Stomach (tissue), 9 donors: ENCODE results near the gene PTPRS. TPM values are rescaled to one million over a fixed set of nuclear protein-coding genes. Genes with fewer than 3 reads are reported as not detected.
A peak's percentile ranks its signal among the peaks of the same experiment; 100 is the strongest.

Experiments used
- DNase-seq, 2 donors: peaks; one replicate each; pipeline versions ENCODE4 v3.0.0 to v3.0.0-alpha.2; 2013 to 2019
- H3K27ac ChIP-seq, 5 donors: fragments of 200-600 bp in 4 of 5; sonication (generic) in 4 of 5; one replicate each; pipeline ENCODE4 v1.5.1; 2013 to 2019; ENCODE audit warnings: mild to moderate bottlenecking in 1 of 5, moderate library complexity in 1 of 5
- H3K27me3 ChIP-seq, 3 donors: fragments of 200-600 bp; sonication (generic); one replicate each; pipeline ENCODE4 v1.5.1; 2017 to 2019; ENCODE audit warnings: mixed run types in 1 of 3
- H3K36me3 ChIP-seq, 4 donors: fragments of 200-600 bp; sonication (generic); 1 replicate in 3 of 4; 2 replicates in 1 of 4; pipeline ENCODE4 v1.5.1; 2016 to 2019
- H3K4me1 ChIP-seq, 4 donors: fragments of 200-600 bp; sonication (generic); one replicate each; pipeline ENCODE4 v1.5.1; 2016 to 2019
- H3K4me3 ChIP-seq, 4 donors: fragments of 200-600 bp; sonication (generic) in 3 of 4; one replicate each; pipeline ENCODE4 v1.5.1; 2016 to 2019; ENCODE audit warnings: mild to moderate bottlenecking in 1 of 4
- H3K9me3 ChIP-seq, 4 donors: fragments of 200-600 bp; sonication (generic); one replicate each; pipeline ENCODE4 v1.5.1; 2016 to 2019
- EP300 ChIP-seq: sonication (generic); formaldehyde crosslinking; IDR thresholded peaks from one replicate; pipeline ENCODE4 v1.6.1; 2017; ENCODE audit warnings: antibody characterized with exemption
- POLR2A ChIP-seq, 4 donors: fragments of 450-650 bp; IDR thresholded peaks; one replicate each; pipeline ENCODE4 v1.6.1; 2016; ENCODE audit warnings: antibody characterized with exemption in 4 of 4, control low read depth in 2 of 4, mild to moderate bottlenecking in 1 of 4, moderate library complexity in 1 of 4
- POLR2AphosphoS5 ChIP-seq, 3 donors: sonication (generic); formaldehyde crosslinking; IDR thresholded peaks; one replicate each; pipeline ENCODE4 v1.6.1; 2016; ENCODE audit warnings: antibody characterized with exemption in 3 of 3
- WGBS, 5 donors: extraction: QIAGEN DNeasy Blood & Tissue Kit in 3 of 5; methylation state at CpG; one replicate each; pipeline versions ENCODE4 v1.1.5 to v1.1.7; 2013 to 2018; 5-methylcytosine and 5-hydroxymethylcytosine counted together
- intact Hi-C: fragments of 100-400 bp; cut with DNase I; formaldehyde crosslinking; loops from one replicate; pipeline ENCODE4 v1.15.1; 2023; ENCODE audit warnings: low total_unique reads
- polyA plus RNA-seq, 3 donors: library from polyadenylated mRNA; stranded (reverse); fragments of 200-250 nt; gene quantifications; one replicate each; pipeline ENCODE4 v1.2.3, GENCODE V29; 2013
- total RNA-seq, 5 donors: library from RNA; depleted of rRNA; stranded (reverse); fragments of >200 nt; gene quantifications; one replicate each; pipeline versions ENCODE4 v1.1.0 to v1.2.3, GENCODE V29; 2014 to 2016
- TF ChIP-seq, protein P1 (sequence below), 7 experiments: fragments of 450-650 bp in 4 of 7; fragments of 200-600 bp in 3 of 7; sonication (generic) in 3 of 7; IDR thresholded peaks; one replicate each; pipeline ENCODE4 v1.5.1; 2016 to 2019; ENCODE audit warnings: antibody characterized with exemption in 7 of 7, control low read depth in 2 of 7, mild to moderate bottlenecking in 1 of 7
- donor health status: healthy with polysubstance abuse.
- donor health status: Bipolar disorder and iron deficiency.
- donor health status: healthy.

Gene PTPRS
- total and polyA plus RNA-seq, 8 donors: 6.9 to 142 (median 57.1) TPM

DNA sequence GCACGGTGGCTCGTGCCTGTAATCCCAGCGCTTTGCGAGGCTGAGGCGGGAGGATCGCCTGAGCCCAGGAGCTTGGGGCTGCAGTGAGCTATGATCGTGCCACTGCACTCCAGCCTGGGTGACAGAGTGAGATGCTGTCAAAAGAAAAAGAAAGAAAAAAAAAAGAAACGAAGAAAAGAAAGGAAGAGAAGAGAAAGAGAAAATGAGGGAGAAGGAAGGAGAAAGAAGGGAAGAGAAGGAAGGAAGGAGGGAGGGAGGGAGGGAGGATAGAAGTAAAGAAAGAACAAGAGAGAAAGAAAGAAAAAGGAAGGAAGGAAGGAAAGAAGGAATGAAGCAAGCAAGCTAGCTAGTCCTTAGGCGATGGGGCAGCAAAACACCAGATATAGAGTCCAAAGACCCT is 14.1 kb downstream of the PTPRS start:
- Histone ChIP-seq H3K4me1 (no peaks in the 10 kb centered on the region), H3K27me3 (peaks cover 0 to 20% (median 0%) of the 10 kb centered on the region in 3 donors), H3K27ac (no peak overlapping the region), H3K4me3 (no peak overlapping the region), H3K36me3 (no peaks in the 10 kb centered on the region), H3K9me3 (peaks cover 0 to 11% (median 7%) of the 10 kb centered on the region in 4 donors)
- intact Hi-C loops: no loop called here
- no peak for DNase-seq
- 58 to 69% (median 64%) methylated on average over 9 of the region's 9 CpGs for WGBS, 5 donors
- TF ChIP-seq, protein P1, sequence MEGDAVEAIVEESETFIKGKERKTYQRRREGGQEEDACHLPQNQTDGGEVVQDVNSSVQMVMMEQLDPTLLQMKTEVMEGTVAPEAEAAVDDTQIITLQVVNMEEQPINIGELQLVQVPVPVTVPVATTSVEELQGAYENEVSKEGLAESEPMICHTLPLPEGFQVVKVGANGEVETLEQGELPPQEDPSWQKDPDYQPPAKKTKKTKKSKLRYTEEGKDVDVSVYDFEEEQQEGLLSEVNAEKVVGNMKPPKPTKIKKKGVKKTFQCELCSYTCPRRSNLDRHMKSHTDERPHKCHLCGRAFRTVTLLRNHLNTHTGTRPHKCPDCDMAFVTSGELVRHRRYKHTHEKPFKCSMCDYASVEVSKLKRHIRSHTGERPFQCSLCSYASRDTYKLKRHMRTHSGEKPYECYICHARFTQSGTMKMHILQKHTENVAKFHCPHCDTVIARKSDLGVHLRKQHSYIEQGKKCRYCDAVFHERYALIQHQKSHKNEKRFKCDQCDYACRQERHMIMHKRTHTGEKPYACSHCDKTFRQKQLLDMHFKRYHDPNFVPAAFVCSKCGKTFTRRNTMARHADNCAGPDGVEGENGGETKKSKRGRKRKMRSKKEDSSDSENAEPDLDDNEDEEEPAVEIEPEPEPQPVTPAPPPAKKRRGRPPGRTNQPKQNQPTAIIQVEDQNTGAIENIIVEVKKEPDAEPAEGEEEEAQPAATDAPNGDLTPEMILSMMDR (IDR thresholded peaks at IDR 0.05): no peak
- no peak for TF ChIP-seq POLR2AphosphoS5 (IDR thresholded peaks at IDR 0.05)
- TF ChIP-seq EP300: no peak
- no peak for TF ChIP-seq POLR2A (IDR thresholded peaks at IDR 0.05)

DNA sequence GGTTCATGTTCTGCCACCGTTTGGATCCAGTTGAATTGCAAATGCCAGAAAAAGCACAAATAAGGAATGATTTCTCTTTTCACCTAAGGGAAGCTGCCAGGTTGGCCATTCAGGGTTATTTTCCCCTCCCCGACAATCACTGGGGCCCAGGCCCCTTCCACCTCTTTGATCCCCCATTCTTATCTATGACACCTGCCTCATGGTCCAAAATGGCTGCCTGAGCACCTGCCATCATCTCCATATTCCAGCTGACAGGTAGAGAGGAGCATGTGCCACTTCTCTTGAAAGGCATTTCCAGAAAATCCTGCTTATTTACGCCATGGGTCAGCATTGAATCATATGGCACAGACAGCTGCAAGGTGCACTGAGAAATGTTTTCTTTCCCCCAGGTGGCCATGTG is 15.7 kb downstream of the PTPRS start:
- Histone ChIP-seq H3K27me3 (peaks cover 0 to 28% (median 0%) of the 10 kb centered on the region in 3 donors), H3K27ac (no peak overlapping the region), H3K4me1 (no peaks in the 10 kb centered on the region), H3K9me3 (peaks cover 0 to 11% (median 7%) of the 10 kb centered on the region in 4 donors), H3K36me3 (no peaks in the 10 kb centered on the region), H3K4me3 (no peak overlapping the region)
- no peak for DNase-seq
- TF ChIP-seq EP300 (no peak), POLR2AphosphoS5 (IDR thresholded peaks at IDR 0.05) (no peak), POLR2A (IDR thresholded peaks at IDR 0.05) (no peak)
- TF ChIP-seq, protein P1 (IDR thresholded peaks at IDR 0.05): no peak
- intact Hi-C loops: no loop called here
- WGBS, 5 donors: 86 to 96% (median 89%) methylated on average over 3 of the region's 3 CpGs

- Histone ChIP-seq H3K27ac (no peak overlapping the region), H3K36me3 (no peaks in the 10 kb centered on the region), H3K4me3 (no peak overlapping the region), H3K9me3 (peaks cover 0 to 11% (median 7%) of the 10 kb centered on the region in 4 donors), H3K27me3 (peaks cover 0 to 28% (median 0%) of the 10 kb centered on the region in 3 donors), H3K4me1 (no peaks in the 10 kb centered on the region)
- WGBS, 5 donors: 81 to 93% (median 89%) methylated on average over 7 of the region's 7 CpGs
- intact Hi-C loops: no loop called here
- no peak for DNase-seq
- TF ChIP-seq EP300 (no peak), POLR2AphosphoS5 (IDR thresholded peaks at IDR 0.05) (no peak), POLR2A (IDR thresholded peaks at IDR 0.05) (no peak)
- TF ChIP-seq, protein P1 (IDR thresholded peaks at IDR 0.05): no peak
Observed at GRCh38 chr19:5323475-5323811, 17.2 kb downstream of the PTPRS start.

DNA sequence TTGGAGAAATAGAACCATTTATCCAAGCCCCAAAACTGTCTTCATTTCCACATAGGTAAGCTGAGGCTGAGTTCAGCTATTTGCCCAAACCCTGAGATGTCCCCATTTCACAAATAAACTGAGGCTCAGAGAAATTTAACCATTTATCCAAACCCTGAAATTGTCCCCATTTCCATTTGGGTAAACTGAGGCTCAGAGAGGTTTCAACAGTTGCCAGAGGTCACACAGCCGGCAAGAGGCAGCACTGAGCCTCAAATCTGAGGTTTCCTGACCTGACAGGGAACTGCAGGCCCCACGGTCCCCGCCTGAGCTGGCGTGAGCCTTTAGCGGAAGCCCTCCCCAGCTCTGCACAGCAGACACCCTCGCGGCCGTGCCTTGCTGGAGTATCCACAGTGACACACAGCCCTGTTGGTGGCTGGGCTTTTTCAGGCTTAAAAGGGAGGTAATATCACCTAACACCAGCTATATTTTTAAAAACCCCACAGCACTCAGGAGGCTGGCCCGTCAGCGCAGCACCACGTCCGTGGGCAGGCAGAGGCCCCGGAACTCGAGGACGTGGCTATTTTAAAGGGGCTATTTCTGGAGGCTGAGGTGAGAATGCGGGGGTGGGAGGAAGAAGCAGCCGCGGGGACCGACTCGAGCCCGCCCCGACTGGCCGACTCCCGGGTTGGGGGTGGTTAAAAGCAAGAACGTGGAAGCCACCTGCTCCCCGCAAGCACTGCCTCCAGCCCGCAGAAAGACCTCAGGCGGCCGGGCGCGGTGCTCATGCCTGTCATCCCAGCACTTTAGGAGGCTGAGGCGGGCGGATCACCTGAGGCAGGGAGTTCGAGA is 18.5 kb downstream of the PTPRS start:
- peak in 1 of 2 donors; percentile 37 for DNase-seq
- peaks cover 0 to 28% (median 0%) of the 10 kb centered on the region in 3 donors for H3K27me3 ChIP-seq
- 39 to 49% (median 43%) methylated on average over 31 to 34 of the region's 34 CpGs for WGBS, 5 donors
- H3K4me1 ChIP-seq: no peaks in the 10 kb centered on the region
- H3K27ac ChIP-seq: no peak overlapping the region
- no peaks in the 10 kb centered on the region for H3K36me3 ChIP-seq
- intact Hi-C loops: no loop called here
- TF ChIP-seq POLR2AphosphoS5 (IDR thresholded peaks at IDR 0.05): no peak
- H3K4me3 ChIP-seq: no peak overlapping the region
- peaks cover 0 to 11% (median 7%) of the 10 kb centered on the region in 4 donors for H3K9me3 ChIP-seq

GRCh38 chr19:5321066-5321642 is 19.5 kb downstream of the PTPRS start:
- H3K9me3 ChIP-seq: peaks cover 0 to 11% (median 7%) of the 10 kb centered on the region in 4 donors
- TF ChIP-seq, protein P1 (IDR thresholded peaks at IDR 0.05): no peak
- TF ChIP-seq EP300 (no peak), POLR2AphosphoS5 (IDR thresholded peaks at IDR 0.05) (no peak), POLR2A (IDR thresholded peaks at IDR 0.05) (no peak)
- intact Hi-C loops: no loop called here
- H3K4me1 ChIP-seq: no peaks in the 10 kb centered on the region
- H3K27ac ChIP-seq: no peak overlapping the region
- H3K27me3 ChIP-seq: peaks cover 0 to 28% (median 0%) of the 10 kb centered on the region in 3 donors
- WGBS, 5 donors: 91 to 94% (median 92%) methylated on average over 9 of the region's 9 CpGs
- no peak overlapping the region for H3K4me3 ChIP-seq
- H3K36me3 ChIP-seq: no peaks in the 10 kb centered on the region
- DNase-seq: no peak
